GM23338 (cell line): Measurements from ENCODE around the gene SLC26A5. TPM values are rescaled to one million over a fixed set of nuclear protein-coding genes. Genes with fewer than 3 reads are reported as not detected.

Experiments used
- STAT1 ChIP-seq: IDR thresholded peaks from one replicate; pipeline ENCODE4 v1.6.1; 2016; ENCODE audit warnings: antibody characterized with exemption; ENCODE audit not compliant: unreplicated experiment
- ZNF114 ChIP-seq: fragments of 250-450 bp; sonication (Bioruptor Pico); IDR thresholded peaks from 2 replicates; pipeline ENCODE4 v1.5.0; 2020; ENCODE audit warnings: mild to moderate bottlenecking, moderate library complexity
- ZNF462 ChIP-seq: fragments of 250-450 bp; sonication (Bioruptor Pico); IDR thresholded peaks from 2 replicates; pipeline ENCODE4 v1.5.0; 2020; ENCODE audit warnings: mild to moderate bottlenecking, moderate library complexity
- polyA plus RNA-seq: library from polyadenylated mRNA; unstranded; fragments of >200 nt; fragmentation: Nextera tagmentation; extraction: Ambion mirVana; gene quantifications from 2 replicates; pipeline ENCODE4 v1.2.1, GENCODE V29; 2016
- total RNA-seq: library from RNA; depleted of rRNA; stranded (reverse); fragments of >200 nt; shearing (Covaris generic); gene quantifications from 2 replicates; pipeline ENCODE4 v1.2.3, GENCODE V29; 2014
- TF ChIP-seq, protein P1 (sequence below): IDR thresholded peaks from one replicate; pipeline ENCODE4 v1.6.1; 2018; ENCODE audit warnings: antibody characterized with exemption; ENCODE audit not compliant: unreplicated experiment
- TF ChIP-seq, protein P2 (sequence below): IDR thresholded peaks from 2 replicates; pipeline ENCODE4 v1.6.1; 2016; ENCODE audit warnings: antibody characterized with exemption

SLC26A5 gene
- total and polyA plus RNA-seq, 2 experiments from 2014 or later: 0.49 to 1.0 TPM

DNA sequence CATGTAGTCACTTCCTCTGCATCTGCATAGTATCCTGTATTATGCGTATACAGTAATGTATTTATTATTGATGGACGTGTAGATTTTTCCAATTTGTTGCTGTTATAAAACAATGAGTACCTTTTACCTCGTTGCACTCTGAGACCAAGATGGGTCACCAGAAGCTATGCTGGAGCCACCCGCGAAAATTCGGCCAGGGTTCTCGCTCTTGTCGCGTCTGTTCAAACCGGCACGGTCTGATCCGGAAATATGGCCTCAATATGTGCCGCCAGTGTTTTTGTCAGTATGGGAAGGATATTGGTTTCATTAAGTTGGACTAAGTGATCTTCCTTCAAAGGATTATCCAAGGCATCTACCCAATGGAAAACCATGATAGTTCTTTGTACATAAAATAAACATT lies 97.6 kb downstream of the SLC26A5 start (continued):
- no peak for TF ChIP-seq ZNF462 (CRISPR knock-in tag)
- TF ChIP-seq ZNF114 (CRISPR knock-in tag): no peak
- TF ChIP-seq, protein P1, sequence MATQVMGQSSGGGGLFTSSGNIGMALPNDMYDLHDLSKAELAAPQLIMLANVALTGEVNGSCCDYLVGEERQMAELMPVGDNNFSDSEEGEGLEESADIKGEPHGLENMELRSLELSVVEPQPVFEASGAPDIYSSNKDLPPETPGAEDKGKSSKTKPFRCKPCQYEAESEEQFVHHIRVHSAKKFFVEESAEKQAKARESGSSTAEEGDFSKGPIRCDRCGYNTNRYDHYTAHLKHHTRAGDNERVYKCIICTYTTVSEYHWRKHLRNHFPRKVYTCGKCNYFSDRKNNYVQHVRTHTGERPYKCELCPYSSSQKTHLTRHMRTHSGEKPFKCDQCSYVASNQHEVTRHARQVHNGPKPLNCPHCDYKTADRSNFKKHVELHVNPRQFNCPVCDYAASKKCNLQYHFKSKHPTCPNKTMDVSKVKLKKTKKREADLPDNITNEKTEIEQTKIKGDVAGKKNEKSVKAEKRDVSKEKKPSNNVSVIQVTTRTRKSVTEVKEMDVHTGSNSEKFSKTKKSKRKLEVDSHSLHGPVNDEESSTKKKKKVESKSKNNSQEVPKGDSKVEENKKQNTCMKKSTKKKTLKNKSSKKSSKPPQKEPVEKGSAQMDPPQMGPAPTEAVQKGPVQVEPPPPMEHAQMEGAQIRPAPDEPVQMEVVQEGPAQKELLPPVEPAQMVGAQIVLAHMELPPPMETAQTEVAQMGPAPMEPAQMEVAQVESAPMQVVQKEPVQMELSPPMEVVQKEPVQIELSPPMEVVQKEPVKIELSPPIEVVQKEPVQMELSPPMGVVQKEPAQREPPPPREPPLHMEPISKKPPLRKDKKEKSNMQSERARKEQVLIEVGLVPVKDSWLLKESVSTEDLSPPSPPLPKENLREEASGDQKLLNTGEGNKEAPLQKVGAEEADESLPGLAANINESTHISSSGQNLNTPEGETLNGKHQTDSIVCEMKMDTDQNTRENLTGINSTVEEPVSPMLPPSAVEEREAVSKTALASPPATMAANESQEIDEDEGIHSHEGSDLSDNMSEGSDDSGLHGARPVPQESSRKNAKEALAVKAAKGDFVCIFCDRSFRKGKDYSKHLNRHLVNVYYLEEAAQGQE: no peak
- TF ChIP-seq STAT1: no peak
- TF ChIP-seq, protein P2, sequence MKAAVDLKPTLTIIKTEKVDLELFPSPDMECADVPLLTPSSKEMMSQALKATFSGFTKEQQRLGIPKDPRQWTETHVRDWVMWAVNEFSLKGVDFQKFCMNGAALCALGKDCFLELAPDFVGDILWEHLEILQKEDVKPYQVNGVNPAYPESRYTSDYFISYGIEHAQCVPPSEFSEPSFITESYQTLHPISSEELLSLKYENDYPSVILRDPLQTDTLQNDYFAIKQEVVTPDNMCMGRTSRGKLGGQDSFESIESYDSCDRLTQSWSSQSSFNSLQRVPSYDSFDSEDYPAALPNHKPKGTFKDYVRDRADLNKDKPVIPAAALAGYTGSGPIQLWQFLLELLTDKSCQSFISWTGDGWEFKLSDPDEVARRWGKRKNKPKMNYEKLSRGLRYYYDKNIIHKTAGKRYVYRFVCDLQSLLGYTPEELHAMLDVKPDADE: no peak
